Endothelial cell of umbilical vein (primary cell): ENCODE measurements around the gene CDKL4. TPM values are rescaled to one million over a fixed set of nuclear protein-coding genes. Genes with fewer than 3 reads are reported as not detected.

ENCODE experiments used
- BruUV-seq: library from RNA; stranded (reverse); fragments of 400-500 nt; replicated peaks from 2 replicates; lab custom pipeline; 2021; lab: Mats Ljungman, UMichigan
- CTCF ChIA-PET: fragments of 300-600, 350-600 bp; sonication (Branson Sonifier 250); formaldehyde crosslinking; loops from one replicate; lab custom pipeline; 2021; ENCODE audit warnings: antibody characterized with exemption, inconsistent platforms; lab: Charles Lee
- POLR2A ChIA-PET: fragments of 300-600, 350-600 bp; sonication (Branson Sonifier 250); formaldehyde crosslinking; loops from one replicate; lab custom pipeline; 2021; ENCODE audit warnings: antibody characterized with exemption, inconsistent platforms; lab: Charles Lee
- DNase-seq: peaks from one replicate; pipeline ENCODE4 v3.0.0-alpha.2; 2011; ENCODE audit warnings: low read depth, low spot score
- FAIRE-seq: peaks from 2 replicates; lab custom pipeline; 2011; peaks lifted over from hg19 to GRCh38; lab: Jason Lieb, UNC
- H2AFZ ChIP-seq: 2 replicates; pipeline ENCODE4 v1.6.0; 2012; ENCODE audit warnings: low read depth, low read length, control low read depth, inconsistent platforms
- H3K27ac ChIP-seq: 2 replicates; pipeline ENCODE4 v1.5.1; 2011; ENCODE audit warnings: low read depth, mild to moderate bottlenecking, control low read depth, low read length, moderate library complexity; ENCODE audit not compliant: insufficient read depth
- H3K27me3 ChIP-seq, 2 experiments: 2 replicates each; pipeline versions ENCODE4 v1.6.0 to v1.6.1; 2011; ENCODE audit warnings: low read length in 2 of 2, mixed read lengths in 1 of 2; ENCODE audit not compliant: control insufficient read depth in 2 of 2, insufficient read depth in 2 of 2
- H3K36me3 ChIP-seq, 2 experiments: 2 replicates in 1 of 2; 3 replicates in 1 of 2; pipeline ENCODE4 v1.5.1; 2011; ENCODE audit warnings: low read length in 2 of 2, mild to moderate bottlenecking in 1 of 2, moderate library complexity in 1 of 2; ENCODE audit not compliant: control insufficient read depth in 2 of 2, insufficient read depth in 2 of 2; ENCODE audit errors: extremely low read depth in 1 of 2
- H3K4me1 ChIP-seq: 3 replicates; pipeline ENCODE4 v1.5.1; 2011; ENCODE audit warnings: mild to moderate bottlenecking, low read length; ENCODE audit not compliant: control insufficient read depth, insufficient read depth; ENCODE audit errors: extremely low read depth
- H3K4me2 ChIP-seq: 2 replicates; pipeline ENCODE4 v1.6.1; 2011; ENCODE audit warnings: low read length, control low read depth, mixed read lengths; ENCODE audit not compliant: insufficient read depth
- H3K4me3 ChIP-seq, 3 experiments: fragments of 200-600 bp in 1 of 3; sonication (generic), shearing (Covaris generic) in 1 of 3; replicated peaks in 1 of 3; 2 replicates each; pipeline ENCODE4 v1.5.1; 2011 to 2016; ENCODE audit warnings: control low read depth in 3 of 3, low read length in 3 of 3, mild to moderate bottlenecking in 2 of 3, inconsistent platforms in 1 of 3, low read depth in 1 of 3, moderate library complexity in 1 of 3; ENCODE audit not compliant: insufficient read depth in 1 of 3
- H3K79me2 ChIP-seq: 2 replicates; pipeline ENCODE4 v1.6.0; 2012; ENCODE audit warnings: low read length, inconsistent platforms; ENCODE audit not compliant: control insufficient read depth, insufficient read depth
- H3K9ac ChIP-seq: replicated peaks from 2 replicates; pipeline ENCODE3; 2011; ENCODE audit warnings: low read length, control low read depth; ENCODE audit not compliant: insufficient read depth; ENCODE audit errors: extremely low read depth
- H3K9me1 ChIP-seq: replicated peaks from 3 replicates; pipeline ENCODE4 v1.6.0; 2011; ENCODE audit warnings: mild to moderate bottlenecking, low read length; ENCODE audit not compliant: control insufficient read depth, insufficient read depth; ENCODE audit errors: extremely low read depth
- H3K9me3 ChIP-seq: replicated peaks from 2 replicates; pipeline ENCODE4 v1.5.1; 2012; ENCODE audit warnings: low read length, inconsistent platforms; ENCODE audit not compliant: control insufficient read depth, insufficient read depth
- H4K20me1 ChIP-seq: replicated peaks from 2 replicates; pipeline ENCODE3; 2011; ENCODE audit warnings: mild to moderate bottlenecking, low read length; ENCODE audit not compliant: control insufficient read depth, insufficient read depth; ENCODE audit errors: extremely low read depth
- CTCF ChIP-seq, 2 donors: IDR thresholded peaks; 1 replicate in 1 of 2; 2 replicates in 1 of 2; pipeline ENCODE4 v1.5.1; 2011; ENCODE audit warnings: low read length in 2 of 2, mild to moderate bottlenecking in 2 of 2, moderate library complexity in 2 of 2, control low read depth in 1 of 2, inconsistent platforms in 1 of 2, low read depth in 1 of 2; ENCODE audit not compliant: insufficient read depth in 1 of 2; ENCODE audit errors: extremely low read depth in 1 of 2
- EZH2 ChIP-seq: IDR thresholded peaks from 2 replicates; pipeline ENCODE4 v1.6.1; 2012; ENCODE audit warnings: borderline replicate concordance, low read depth, mild to moderate bottlenecking, moderate library complexity, low read length, inconsistent platforms; ENCODE audit not compliant: severe bottlenecking
- FOS ChIP-seq: IDR thresholded peaks from 2 replicates; pipeline ENCODE4 v1.6.1; 2011; ENCODE audit warnings: mild to moderate bottlenecking, low read length, moderate library complexity, borderline replicate concordance; ENCODE audit not compliant: insufficient read depth
- GATA2 ChIP-seq: IDR thresholded peaks from 2 replicates; pipeline ENCODE4 v1.7.0; 2011; ENCODE audit warnings: low read depth, mild to moderate bottlenecking, moderate library complexity, mixed read lengths, low read length; ENCODE audit not compliant: insufficient read length, insufficient read depth
- JUN ChIP-seq: IDR thresholded peaks from 2 replicates; pipeline ENCODE4 v1.6.1; 2011; ENCODE audit warnings: borderline replicate concordance, low read depth; ENCODE audit not compliant: insufficient read length, insufficient read depth
- MAX ChIP-seq: IDR thresholded peaks from 2 replicates; pipeline ENCODE4 v1.6.1; 2011; ENCODE audit not compliant: insufficient read depth, insufficient read length
- MYC ChIP-seq: IDR thresholded peaks from one replicate; pipeline ENCODE4 v1.6.1; 2011; ENCODE audit warnings: mild to moderate bottlenecking, low read depth, low read length
- POLR2A ChIP-seq: IDR thresholded peaks from 2 replicates; pipeline ENCODE4 v1.6.1; 2012; ENCODE audit warnings: low read depth, mild to moderate bottlenecking, control low read depth, low read length
- POLR2AphosphoS5 ChIP-seq: IDR thresholded peaks from 2 replicates; pipeline ENCODE4 v1.6.1; 2012; ENCODE audit warnings: low read depth, mild to moderate bottlenecking, control low read depth, low read length, moderate library complexity; ENCODE audit not compliant: insufficient read depth
- dilution Hi-C: fragments of 300-500 bp; cut with MboI; formaldehyde crosslinking; loops from one replicate; pipeline ENCODE4 v1.15.0; 2019; ENCODE audit warnings: low sequenced_read_pairs; ENCODE audit not compliant: extremely low pct_ligation_motif_present
- intact Hi-C: fragments of 100-400 bp; cut with micrococcal nuclease; formaldehyde crosslinking; loops from one replicate; pipeline ENCODE4 v1.10.0; 2022
- polyA plus RNA-seq, 4 experiments: library from polyadenylated mRNA; depleted of rRNA in 3 of 4; stranded (reverse) in 3 of 4; unstranded in 1 of 4; fragments of >200 nt; gene quantifications; 2 replicates each; pipeline versions ENCODE4 v1.2.1 to v1.2.3, GENCODE V29; 2011 to 2012; ENCODE audit warnings: missing spikeins in 1 of 4
- total RNA-seq: library from RNA; stranded (reverse); gene quantifications from 2 replicates; pipeline ENCODE4 v1.2.3, GENCODE V29; 2021

Gene CDKL4
- total and polyA plus RNA-seq, 2 donors (not counting 3 experiments of a cell fraction or from before 2014, with no cell fraction given), result 0.17 to 0.75 TPM

GRCh38 chr2:39176997-39177396 lies 66.8 kb downstream of the CDKL4 start:
- no peak for TF ChIP-seq MAX
- TF ChIP-seq EZH2, result no peak
- TF ChIP-seq FOS, result no peak
- TF ChIP-seq CTCF (IDR thresholded peaks at IDR 0.05; ENCODE audit: extremely low read depth in 1 of 2, insufficient read depth in 1 of 2, low read depth in 1 of 2, low read length in 2 of 2), result no peak
- no peak for TF ChIP-seq MYC
- no peak for TF ChIP-seq JUN
- TF ChIP-seq POLR2AphosphoS5, result no peak
- TF ChIP-seq POLR2A, result no peak
- TF ChIP-seq GATA2, result no peak
- no peaks in the 10 kb centered on the region for H3K9me1 ChIP-seq
- DNase-seq, result no peak
- H3K9me3 ChIP-seq, result no peaks in the 10 kb centered on the region
- ChIA-PET POLR2A (no interaction called here), CTCF (interaction anchor here (0.7 kb wide), 1 partner anchor 135 kb away, joined by 3 read pairs; no protein-coding TSS in a partner anchor)
- intact Hi-C loops, result no loop called here
- dilution Hi-C loops, result no loop called here
- H3K79me2 ChIP-seq, result no peaks in the 10 kb centered on the region
- no peaks in the 10 kb centered on the region for H3K36me3 ChIP-seq
- no peaks in the 10 kb centered on the region for H3K4me1 ChIP-seq
- no peak overlapping the region for H3K4me3 ChIP-seq
- no peak overlapping the region for H2AFZ ChIP-seq
- no peaks in the 10 kb centered on the region for H3K27me3 ChIP-seq
- H3K4me2 ChIP-seq, result no peak overlapping the region
- H4K20me1 ChIP-seq, result no peaks in the 10 kb centered on the region
- FAIRE-seq, result no peak
- H3K27ac ChIP-seq, result no peak overlapping the region
- H3K9ac ChIP-seq, result no peak overlapping the region
- no TSS peak for BruUV-seq
